NCI-H2029 treated with DMSO at 0.1 percent for 48 hours (cell line): ENCODE results near the gene STIMATE.

Experiments used
- DNase-seq: peaks from one replicate; lab custom pipeline; 2025; lab: John Stamatoyannopoulos, UW

STIMATE gene

GRCh38 chr3:52893723-52894122, 3.6 kb downstream of the STIMATE start:
- no peak for DNase-seq

DNA sequence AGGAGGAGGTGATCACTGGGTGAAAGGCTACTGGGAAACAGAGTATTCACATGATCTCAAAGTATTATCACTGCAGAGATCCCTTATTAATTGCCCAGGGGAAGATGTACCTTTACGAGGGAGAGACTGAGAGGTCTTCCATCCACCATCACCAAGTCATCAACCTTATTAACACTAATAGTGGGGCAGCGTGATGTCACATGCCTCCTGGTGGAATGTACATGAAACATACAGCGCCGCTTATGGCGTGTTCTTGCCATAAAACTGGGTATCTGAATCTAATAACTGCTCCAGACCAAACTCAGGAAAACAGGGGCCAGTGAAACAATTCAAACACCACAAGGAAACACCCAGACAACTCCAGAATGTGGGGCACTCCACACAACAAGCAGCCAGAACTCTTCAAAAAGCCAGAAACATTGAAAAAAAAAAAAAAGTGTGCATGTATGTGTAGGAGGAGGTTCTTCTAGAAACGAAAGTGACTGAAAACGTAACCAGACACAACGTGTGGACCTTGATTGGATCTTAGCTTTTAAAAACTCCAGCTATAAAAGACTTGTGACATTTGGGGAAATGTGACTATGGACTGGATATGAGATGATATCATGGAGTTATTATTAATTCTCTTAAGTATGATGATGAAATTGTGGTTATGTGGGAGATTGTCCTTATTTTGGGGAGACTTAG, 4.6 kb downstream of the STIMATE start:
- DNase-seq = no peak

DNA sequence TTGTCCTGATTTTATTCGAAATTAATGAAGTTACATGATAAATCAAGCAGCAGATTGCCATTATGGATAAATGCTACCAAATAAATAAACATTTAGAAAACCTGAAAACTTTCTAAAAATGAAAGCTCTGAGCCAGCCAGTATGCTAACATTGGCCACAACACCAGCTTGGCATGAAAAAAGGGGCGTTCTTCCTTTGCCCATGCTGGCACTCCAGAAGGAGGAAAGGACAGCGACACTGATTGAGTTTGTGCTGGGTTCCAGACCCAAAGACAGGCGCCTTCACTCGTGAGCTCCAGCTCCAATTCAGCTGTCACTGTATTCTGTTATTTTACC, 5.1 kb downstream of the STIMATE start:
- no peak for DNase-seq

- no peak for DNase-seq
Measured at GRCh38 chr3:52891615-52892081, 5.7 kb downstream of the STIMATE start.

DNA sequence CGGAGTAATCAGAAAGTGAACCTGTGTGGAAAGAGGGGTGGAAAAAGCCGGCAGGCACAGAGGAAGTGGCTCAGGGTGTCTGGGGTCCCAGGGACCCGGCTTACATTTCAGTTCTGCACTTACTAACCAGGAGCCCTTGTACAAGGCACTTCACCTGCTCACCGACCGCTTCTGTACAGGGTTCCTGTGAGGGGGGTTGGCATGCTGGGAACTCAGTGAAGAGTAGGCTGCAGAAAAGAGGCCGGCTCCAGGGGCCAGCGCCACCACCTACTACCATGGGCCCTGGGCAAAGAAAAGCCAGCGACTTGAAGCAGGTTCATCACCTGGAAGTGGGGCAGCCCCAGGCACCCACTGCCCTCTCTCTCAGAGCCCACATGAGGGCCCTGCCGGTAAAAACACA, 6.2 kb downstream of the STIMATE start:
- DNase-seq = no peak

- DNase-seq = no peak
Measured at GRCh38 chr3:52890735-52891134, 6.6 kb downstream of the STIMATE start.

DNA sequence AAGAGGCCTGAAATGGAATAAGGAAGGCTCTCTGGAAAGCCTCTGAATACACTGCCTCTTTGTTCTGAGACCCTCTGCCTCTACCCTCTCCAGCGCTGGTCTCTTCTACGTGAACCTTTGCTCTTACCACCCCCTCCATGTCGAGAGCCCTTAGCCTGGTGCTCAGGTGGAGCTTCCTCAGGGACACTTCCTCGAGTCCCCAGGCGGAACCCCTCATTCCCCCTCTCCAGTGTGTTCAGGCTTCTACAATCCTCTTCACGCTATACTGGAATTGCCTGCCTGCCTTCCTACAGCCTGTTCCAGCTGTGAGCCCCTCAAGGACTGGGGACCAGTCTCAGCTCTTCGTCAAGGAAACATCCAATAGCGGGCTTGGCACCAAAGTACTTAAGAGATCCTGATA, 7.4 kb downstream of the STIMATE start:
- DNase-seq = no peak

GRCh38 chr3:52887166-52887565, 10.2 kb downstream of the STIMATE start:
- no peak for DNase-seq

GRCh38 chr3:52886049-52886730, 11.2 kb downstream of the STIMATE start:
- DNase-seq = no peak

- no peak for DNase-seq
Measured at GRCh38 chr3:52882377-52882776, 15.0 kb downstream of the STIMATE start.

- DNase-seq = no peak
Measured at GRCh38 chr3:52881871-52882270, 15.5 kb downstream of the STIMATE start.

DNA sequence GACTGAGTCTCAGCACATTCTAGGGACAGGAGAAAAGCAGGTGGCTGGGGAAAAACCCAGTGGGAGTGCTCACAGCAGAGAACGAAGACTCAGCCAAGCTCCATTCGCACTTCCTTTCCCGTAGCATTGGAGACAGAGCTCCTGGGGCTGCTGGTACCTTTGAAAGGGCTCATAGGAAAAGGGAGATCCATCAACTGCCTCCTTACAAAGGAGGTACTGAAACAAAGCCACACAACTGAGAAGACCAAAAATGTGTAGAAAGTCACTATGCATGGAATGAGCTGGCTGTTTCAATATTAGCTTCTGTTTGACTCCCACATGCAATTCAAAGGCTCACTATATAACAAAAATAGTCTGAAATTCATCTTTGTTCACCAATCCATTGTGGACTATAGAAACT, 16.9 kb downstream of the STIMATE start:
- DNase-seq = no peak

DNA sequence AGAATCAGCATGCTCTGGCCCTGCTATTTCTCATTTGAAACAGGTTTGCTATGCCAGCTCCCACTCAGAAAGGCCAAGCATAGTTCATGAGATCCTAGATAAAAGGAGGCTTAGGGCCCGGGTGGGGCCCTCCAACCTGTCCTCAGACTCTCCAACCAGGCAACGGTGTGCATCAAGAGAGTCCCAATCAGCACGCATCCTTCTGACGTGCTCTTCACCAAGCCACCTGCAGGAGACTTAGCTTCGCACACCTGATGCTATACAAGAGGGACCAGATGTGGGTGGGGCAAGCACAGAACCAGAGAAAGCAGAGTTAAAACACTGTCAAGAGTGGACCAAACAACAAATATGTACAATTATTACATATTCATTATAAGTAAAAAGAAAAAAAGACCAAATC, 17.3 kb downstream of the STIMATE start:
- DNase-seq = no peak

DNA sequence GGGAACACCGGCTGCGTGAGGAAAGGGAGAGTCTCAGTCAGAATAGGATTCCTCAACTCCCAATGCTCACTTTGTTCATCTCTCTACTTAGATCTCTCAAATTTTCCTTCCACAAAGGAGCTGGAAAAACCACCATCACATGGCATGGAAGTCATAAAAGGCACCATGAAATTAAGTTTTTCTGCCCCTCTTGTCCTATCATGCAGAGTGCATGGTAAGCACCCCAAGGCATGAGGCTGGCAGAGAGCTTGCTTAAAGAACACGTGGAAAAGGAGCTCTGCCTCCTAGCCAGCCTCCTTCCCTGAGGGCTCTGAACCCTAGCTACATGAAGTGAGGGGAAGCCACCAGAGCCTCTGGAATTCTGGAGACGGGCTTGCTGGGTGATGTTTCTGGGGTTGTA, 17.8 kb downstream of the STIMATE start:
- no peak for DNase-seq

- DNase-seq = no peak
Measured at GRCh38 chr3:52879090-52879489, 18.3 kb downstream of the STIMATE start.

DNA sequence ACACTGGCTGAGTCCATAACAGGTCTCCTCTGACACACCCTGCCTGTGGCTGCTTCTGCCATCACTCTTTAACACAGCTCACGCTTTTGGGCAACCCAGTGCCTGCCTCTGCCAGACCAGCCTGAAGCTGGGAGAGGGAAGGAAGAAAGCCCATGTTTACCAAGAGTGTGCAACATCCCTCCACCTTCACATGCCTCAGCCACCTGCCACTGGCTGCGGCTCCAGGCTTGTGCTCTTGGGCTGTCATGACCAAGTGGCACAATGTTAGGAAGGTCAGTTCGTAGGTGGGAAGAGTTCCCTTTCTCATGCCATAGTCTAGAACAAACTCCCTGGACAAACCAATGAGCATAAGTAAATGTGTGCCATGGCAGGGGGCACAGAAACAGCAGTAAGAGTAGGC, 20.3 kb downstream of the STIMATE start:
- no peak for DNase-seq

GRCh38 chr3:52874864-52875587, 22.3 kb downstream of the STIMATE start:
- no peak for DNase-seq

DNA sequence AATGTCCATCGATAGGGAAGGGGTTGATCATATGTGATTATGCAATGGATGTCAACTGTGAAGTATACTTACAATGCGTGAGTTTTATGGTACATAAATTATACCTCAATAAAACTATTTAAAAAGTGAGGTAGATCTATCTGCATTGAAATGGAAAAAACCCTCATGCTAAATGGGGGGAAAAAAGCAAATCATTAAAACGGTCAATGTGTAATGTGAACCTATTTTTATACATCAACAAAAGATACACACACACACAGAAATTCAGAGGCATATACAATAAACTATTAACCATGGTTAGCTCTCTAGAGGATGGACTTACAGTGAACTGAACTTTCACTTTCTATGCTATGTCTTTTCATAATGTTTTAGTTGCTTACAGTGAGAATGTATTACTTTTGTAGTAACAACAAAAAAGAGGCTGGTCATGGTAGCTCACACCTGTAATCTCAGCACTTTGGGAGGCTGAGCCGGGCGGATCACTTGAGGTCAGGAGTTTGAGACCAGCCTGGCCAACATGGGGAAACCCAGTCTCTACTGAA, 23.1 kb downstream of the STIMATE start:
- no peak for DNase-seq

DNA sequence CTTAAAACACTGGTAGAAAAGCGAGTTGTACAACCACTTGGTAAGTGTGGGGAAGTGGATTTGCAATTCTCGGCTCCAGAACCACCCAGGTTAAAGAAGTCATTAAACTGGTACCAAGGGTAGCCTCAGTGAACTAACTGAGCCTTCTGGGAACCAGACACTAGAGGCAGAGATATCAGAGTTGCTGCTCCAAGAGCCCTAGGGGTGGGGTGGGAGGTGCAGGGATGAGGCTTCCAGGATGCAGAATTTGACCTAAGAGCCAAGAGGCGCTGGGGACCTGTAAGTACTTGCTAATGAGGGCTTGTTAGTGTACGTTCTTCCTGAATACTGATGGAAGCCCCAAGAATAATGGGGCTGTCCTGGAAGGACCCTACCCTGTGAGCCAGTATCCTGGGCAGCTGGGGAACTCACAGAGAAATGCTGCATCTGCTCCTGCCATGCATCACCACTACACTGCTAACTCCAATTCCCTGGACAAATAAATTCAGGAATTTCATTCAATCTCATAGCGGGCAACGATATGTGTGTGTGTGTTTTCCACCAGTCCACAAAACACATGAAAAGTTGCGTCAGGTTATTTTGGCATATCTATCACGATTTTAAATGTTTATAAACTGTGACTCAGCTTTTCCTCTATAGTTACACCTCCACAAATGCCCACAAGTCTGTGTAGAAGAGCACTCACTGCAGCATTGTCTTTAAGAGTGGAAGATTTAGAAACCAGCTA, 23.8 kb downstream of the STIMATE start:
- no peak for DNase-seq

DNA sequence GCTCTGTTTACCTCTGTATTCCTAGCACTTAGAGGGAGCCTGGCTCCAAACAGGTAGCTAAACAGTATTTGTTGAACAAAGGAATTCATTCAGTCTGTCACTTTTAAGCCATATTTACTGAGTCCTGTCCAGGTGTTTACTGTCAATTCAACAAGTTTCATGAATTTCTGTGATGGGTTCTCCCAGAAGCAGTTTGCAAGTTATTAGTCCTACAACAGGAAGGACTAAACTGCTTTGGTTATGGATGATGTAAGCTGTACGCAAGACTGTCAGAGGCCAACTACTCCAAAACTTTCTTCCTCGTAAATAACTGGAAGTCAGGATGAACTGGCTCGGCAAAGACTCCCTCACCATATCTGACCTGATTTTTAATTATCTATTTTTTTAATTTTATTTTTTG, 25.1 kb downstream of the STIMATE start:
- DNase-seq = no peak

DNA sequence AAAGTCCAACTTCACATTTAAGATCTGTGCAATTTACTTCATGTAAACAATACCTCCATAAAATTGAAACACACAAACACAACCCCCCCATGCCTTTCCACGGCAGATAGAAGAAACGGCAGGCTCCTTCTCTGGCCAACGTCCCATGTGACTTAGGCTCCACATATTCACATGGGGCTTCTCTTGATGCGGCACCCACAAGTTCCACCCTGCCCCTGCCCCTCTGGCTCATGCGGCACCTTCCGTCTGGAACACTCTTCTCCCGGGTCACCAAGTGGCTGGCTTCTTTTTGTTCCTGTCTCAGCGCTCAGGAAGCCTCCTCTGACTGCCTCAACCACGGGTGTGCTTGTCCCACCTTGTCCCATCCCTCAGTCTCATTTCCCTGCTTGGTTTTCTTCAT, 25.6 kb downstream of the STIMATE start:
- no peak for DNase-seq

GRCh38 chr3:52870471-52870870, 26.9 kb downstream of the STIMATE start:
- no peak for DNase-seq
